Measurements from ENCODE around the gene TCAP. TPM values are rescaled to one million over a fixed set of nuclear protein-coding genes. Genes with fewer than 3 reads are reported as not detected.

TCAP gene
- total RNA-seq, 1 donor from 2014 or later = 0.49 TPM

GRCh38 chr17:39629494-39629880, 35.7 kb upstream of the TCAP start:
- intact Hi-C loops (cut with DNase I) = no loop called here
- no peak overlapping the region for H3K27ac ChIP-seq

GRCh38 chr17:39629898-39630297, 35.3 kb upstream of the TCAP start:
- no peaks in the 10 kb centered on the region for H3K9me3 ChIP-seq
- DNase-seq (ENCODE audit: extremely low spot score in 2 of 2) = no peak
- H3K36me3 ChIP-seq = no peaks in the 10 kb centered on the region
- no peak overlapping the region for H3K4me3 ChIP-seq
- no peak overlapping the region for H3K27ac ChIP-seq
- peaks cover 7% of the 10 kb centered on the region for H3K27me3 ChIP-seq
- peaks cover 25% of the 10 kb centered on the region for H3K4me1 ChIP-seq
- TF ChIP-seq POLR2A (IDR thresholded peaks at IDR 0.05) (no peak), CTCF (IDR thresholded peaks at IDR 0.05) (no peak), POLR2AphosphoS5 (IDR thresholded peaks at IDR 0.05; ENCODE audit: insufficient read depth in 1 of 2, low read depth in 1 of 2) (no peak)
- intact Hi-C loops (cut with DNase I) = loop anchor here (5.0 kb wide), 1 partner anchor 37 kb away; the partner anchor contains the start of genes PNMT and TCAP

More at GRCh38 chr17:39629494-39629880, 35.7 kb upstream of the TCAP start:
- peaks cover 7% of the 10 kb centered on the region for H3K27me3 ChIP-seq
- TF ChIP-seq CTCF (IDR thresholded peaks at IDR 0.05) (no peak), POLR2AphosphoS5 (IDR thresholded peaks at IDR 0.05; ENCODE audit: insufficient read depth in 1 of 2, low read depth in 1 of 2) (no peak), POLR2A (IDR thresholded peaks at IDR 0.05) (no peak)
- no peaks in the 10 kb centered on the region for H3K9me3 ChIP-seq
- no peaks in the 10 kb centered on the region for H3K36me3 ChIP-seq
- peaks cover 22% of the 10 kb centered on the region for H3K4me1 ChIP-seq
- DNase-seq (ENCODE audit: extremely low spot score in 2 of 2) = no peak
- H3K4me3 ChIP-seq = no peak overlapping the region

GRCh38 chr17:39631403-39631802, 33.7 kb upstream of the TCAP start:
- Histone ChIP-seq H3K4me3 (no peak overlapping the region), H3K27me3 (peaks cover 7% of the 10 kb centered on the region), H3K4me1 (peaks cover 26% of the 10 kb centered on the region), H3K27ac (no peak overlapping the region), H3K9me3 (no peaks in the 10 kb centered on the region), H3K36me3 (no peaks in the 10 kb centered on the region)
- TF ChIP-seq POLR2AphosphoS5 (IDR thresholded peaks at IDR 0.05; ENCODE audit: insufficient read depth in 1 of 2, low read depth in 1 of 2) = no peak
- TF ChIP-seq CTCF (IDR thresholded peaks at IDR 0.05) = no peak
- no peak for TF ChIP-seq POLR2A (IDR thresholded peaks at IDR 0.05)
- intact Hi-C loops (cut with DNase I) = loop anchor here (5.0 kb wide), 1 partner anchor 36 kb away; the partner anchor contains the start of genes PNMT and TCAP
- no peak for DNase-seq (ENCODE audit: extremely low spot score in 2 of 2)

GRCh38 chr17:39632153-39632941, 32.8 kb upstream of the TCAP start:
- TF ChIP-seq CTCF (IDR thresholded peaks at IDR 0.05) = no peak
- TF ChIP-seq POLR2AphosphoS5 (IDR thresholded peaks at IDR 0.05; ENCODE audit: insufficient read depth in 1 of 2, low read depth in 1 of 2) = no peak
- TF ChIP-seq POLR2A (IDR thresholded peaks at IDR 0.05) = no peak
- H3K4me1 ChIP-seq = peaks cover 21% of the 10 kb centered on the region
- intact Hi-C loops (cut with DNase I) = loop anchor here (5.0 kb wide), 1 partner anchor 35 kb away; the partner anchor contains the start of genes PNMT and TCAP
- no peak overlapping the region for H3K4me3 ChIP-seq
- no peak for DNase-seq (ENCODE audit: extremely low spot score in 2 of 2)
- H3K36me3 ChIP-seq = no peaks in the 10 kb centered on the region
- no peak overlapping the region for H3K27ac ChIP-seq
- no peaks in the 10 kb centered on the region for H3K9me3 ChIP-seq
- H3K27me3 ChIP-seq = peaks cover 2% of the 10 kb centered on the region

Data from vagina (tissue), 2 donors.